GM12865 (cell line): Measurements from ENCODE around the gene NQO2.
A peak's percentile ranks its signal among the peaks of the same experiment; 100 is the strongest.
"Not testable (repeated sequence)": the region's sequence is repeated elsewhere in the genome, so short reads cannot be mapped to it uniquely, and the experiment has no call there.

Source experiments
- DNase-seq: peaks from one replicate; pipeline ENCODE4 v3.0.0; 2010; ENCODE audit warnings: low read depth
- H3K4me3 ChIP-seq: 2 replicates; pipeline ENCODE4 v1.5.1; 2011; ENCODE audit warnings: mild to moderate bottlenecking, low read depth, low read length, control low read depth
- CTCF ChIP-seq: IDR thresholded peaks from 2 replicates; pipeline ENCODE4 v1.5.1; 2011; ENCODE audit warnings: low read length, control low read depth, low read depth, inconsistent platforms; ENCODE audit not compliant: insufficient read depth; ENCODE audit errors: missing control alignments

Gene NQO2

GRCh38 chr6:3057063-3057770 lies 57.5 kb downstream of the NQO2 start:
- no peak for DNase-seq
- TF ChIP-seq CTCF = no peak
- H3K4me3 ChIP-seq = no peak overlapping the region

- H3K4me3 ChIP-seq = no peak overlapping the region
- TF ChIP-seq CTCF = no peak
- no peak for DNase-seq
These were observed 59.3 kb downstream of the NQO2 start for GRCh38 chr6:3058957-3059356.

GRCh38 chr6:3060092-3060491 lies 60.4 kb downstream of the NQO2 start:
- not testable (repeated sequence) for H3K4me3 ChIP-seq, DNase-seq

- no peak for DNase-seq
- no peak overlapping the region for H3K4me3 ChIP-seq
- no peak for TF ChIP-seq CTCF
These were observed 61.8 kb downstream of the NQO2 start for GRCh38 chr6:3061501-3061941.

- not testable (repeated sequence) for DNase-seq
- peak overlapping the region; percentile 58; the same call in 1 of the 2 replicates for H3K4me3 ChIP-seq
These were observed 63.6 kb downstream of the NQO2 start for GRCh38 chr6:3063340-3063732.

GRCh38 chr6:3063733-3064700 lies 64.3 kb downstream of the NQO2 start:
- H3K4me3 ChIP-seq = peak overlapping the region; percentile 58
- peak; percentile 2 for TF ChIP-seq CTCF
- DNase-seq = peak; percentile 93

- DNase-seq = peak; percentile 96
- no peak for TF ChIP-seq CTCF
- H3K4me3 ChIP-seq = peak within 1 kb of the TSS; percentile 60
These were observed 68.9 kb downstream of the NQO2 start, which contains the start of gene RIPK1 for GRCh38 chr6:3068329-3069214. Gene RIPK1 (plus strand): TSS chr6:3068494. CDS start chr6:3076824, 8,330 bp downstream.
